OCI-M1 (cell line): ENCODE results near the gene CHST9.
A peak's percentile ranks its signal among the peaks of the same experiment; 100 is the strongest.
"Not testable (repeated sequence)": the region's sequence is repeated elsewhere in the genome, so short reads cannot be mapped to it uniquely, and the experiment has no call there.

Experiments
- DNase-seq: peaks from one replicate; lab custom pipeline; 2025; lab: John Stamatoyannopoulos, UW

Gene CHST9

DNA sequence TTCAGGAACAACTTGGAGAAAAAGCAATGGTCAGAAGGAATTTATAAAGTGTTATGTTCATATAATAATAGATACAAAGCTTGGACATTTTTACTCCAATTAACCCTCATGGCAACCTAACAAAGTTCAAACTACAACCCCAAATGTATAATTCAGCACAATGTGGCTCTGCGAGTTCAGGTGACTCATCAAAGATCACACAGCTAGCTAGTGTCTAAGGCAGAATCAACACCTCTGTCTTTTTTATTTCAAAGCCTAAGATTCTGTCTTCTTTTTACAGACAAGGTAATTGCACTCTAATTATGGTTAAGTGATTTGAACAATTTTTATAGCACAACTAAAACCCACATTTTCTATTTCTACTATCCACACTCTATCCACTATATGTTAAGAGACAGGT is 90.5 kb downstream of the CHST9 start:
- DNase-seq: no peak

DNA sequence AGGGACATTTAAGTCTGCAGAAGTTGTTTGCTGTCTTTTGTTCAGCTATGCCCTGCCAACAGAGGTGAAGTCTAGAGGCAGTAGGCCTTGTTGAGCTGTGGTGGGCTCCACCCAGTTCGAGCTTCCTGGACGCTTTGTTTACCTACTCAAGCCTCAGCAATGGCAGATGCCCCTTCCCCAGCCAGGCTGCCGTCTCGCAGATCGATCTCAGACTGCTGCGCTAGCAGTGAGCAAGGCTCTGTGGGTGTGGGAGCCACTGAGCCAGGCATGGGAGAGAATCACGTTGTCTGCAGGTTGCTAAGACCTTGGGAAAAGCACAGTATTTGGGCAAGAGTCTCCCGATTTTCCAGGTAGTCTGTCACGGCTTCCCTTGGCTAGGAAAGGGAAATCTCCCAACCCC is 91.8 kb downstream of the CHST9 start:
- DNase-seq: not testable (repeated sequence)

DNA sequence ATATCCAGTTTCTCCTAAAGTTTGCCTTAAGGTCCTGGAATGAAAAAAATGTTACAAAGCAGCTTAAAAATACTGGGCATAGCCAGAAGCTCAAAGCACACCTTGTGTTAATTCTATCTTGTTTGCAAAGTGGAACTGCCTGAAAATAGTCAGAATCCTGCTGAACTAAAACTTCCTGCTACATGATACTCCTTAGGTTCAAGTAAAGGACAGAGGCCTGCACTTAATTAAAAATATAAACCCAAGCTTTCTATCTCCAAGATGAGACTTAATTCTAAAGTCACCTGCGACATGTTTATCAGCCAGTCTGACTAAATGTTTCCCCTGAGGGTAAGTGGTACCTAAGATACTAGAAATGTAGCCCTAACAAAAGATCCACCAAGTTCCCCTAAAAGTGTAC is 103.4 kb downstream of the CHST9 start:
- no peak for DNase-seq

DNA sequence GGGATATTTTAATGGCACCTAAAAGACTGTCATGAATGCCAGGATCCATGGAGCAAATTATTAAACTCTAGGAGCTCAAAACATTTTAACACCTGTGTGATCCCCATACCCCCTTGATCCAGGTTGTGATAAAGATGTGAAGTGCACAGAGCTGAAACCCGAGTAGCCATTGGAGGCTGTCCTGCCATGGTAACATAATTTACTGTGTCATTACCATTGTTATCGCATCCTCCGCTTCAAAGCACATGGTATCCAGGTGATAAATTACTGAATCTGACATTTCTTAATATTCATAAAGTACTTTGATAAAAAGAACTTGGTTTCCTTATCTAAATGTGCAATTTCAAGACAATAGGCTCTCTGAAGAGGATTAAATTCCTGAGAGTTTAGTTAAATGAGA is 109.3 kb downstream of the CHST9 start:
- no peak for DNase-seq

DNA sequence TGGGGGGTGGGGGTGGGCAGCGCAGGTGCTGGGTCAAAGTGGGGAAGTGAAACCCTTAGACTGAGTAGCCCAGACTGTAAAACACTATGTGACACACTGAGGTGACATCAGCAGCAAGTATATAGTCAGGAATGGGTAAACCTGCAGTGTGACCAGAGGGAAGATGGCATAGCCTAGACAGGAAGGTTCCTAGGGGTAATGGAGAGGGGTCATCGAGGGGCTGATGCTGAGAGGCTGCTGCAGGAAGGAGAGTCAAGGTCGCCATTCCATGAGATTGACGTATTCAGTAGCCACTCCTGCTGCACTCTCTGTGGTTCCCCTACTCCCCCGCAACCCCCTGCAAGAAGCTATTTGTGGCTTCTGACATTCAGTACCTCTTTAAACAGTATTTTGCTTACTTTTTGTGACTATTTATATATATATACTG is 111.7 kb downstream of the CHST9 start:
- no peak for DNase-seq

DNA sequence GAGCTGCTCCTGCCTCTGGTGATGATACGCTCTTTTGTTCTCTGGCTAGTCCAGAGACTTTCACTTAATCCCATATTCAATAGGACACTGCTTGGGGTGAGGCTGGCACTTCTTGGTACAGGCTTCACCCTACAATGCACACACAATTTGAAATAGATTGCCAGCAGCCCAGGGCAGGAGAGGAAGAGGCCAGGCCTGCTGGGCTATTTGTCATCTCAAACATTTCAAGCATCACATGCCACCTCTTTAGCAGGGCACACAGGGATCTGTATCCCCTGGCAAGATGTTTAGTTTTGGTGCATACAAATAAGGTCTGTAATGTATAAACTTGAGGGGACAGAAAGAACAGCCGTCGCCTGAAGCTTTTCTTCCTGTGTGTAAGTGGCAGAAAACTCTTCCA is 120.4 kb downstream of the CHST9 start:
- DNase-seq: no peak

DNA sequence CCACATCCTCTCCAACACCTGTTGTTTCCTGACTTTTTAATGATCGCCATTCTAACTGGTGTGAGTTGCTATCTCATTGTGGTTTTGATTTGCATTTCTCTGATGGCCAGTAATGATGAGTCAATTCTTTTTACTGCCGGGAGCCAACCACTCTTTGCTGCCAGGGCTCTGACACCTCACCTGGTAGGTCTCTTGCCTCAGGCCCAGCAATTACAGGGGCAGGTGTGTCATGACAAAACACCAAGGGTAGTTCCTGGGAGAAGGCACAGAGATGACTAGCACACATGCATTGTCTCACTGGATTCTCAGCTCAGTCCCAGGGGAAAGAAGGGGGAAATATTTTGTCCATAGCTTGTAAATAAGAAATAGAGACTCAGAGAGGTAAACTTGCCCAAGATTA is 122.3 kb downstream of the CHST9 start:
- DNase-seq: no peak

DNA sequence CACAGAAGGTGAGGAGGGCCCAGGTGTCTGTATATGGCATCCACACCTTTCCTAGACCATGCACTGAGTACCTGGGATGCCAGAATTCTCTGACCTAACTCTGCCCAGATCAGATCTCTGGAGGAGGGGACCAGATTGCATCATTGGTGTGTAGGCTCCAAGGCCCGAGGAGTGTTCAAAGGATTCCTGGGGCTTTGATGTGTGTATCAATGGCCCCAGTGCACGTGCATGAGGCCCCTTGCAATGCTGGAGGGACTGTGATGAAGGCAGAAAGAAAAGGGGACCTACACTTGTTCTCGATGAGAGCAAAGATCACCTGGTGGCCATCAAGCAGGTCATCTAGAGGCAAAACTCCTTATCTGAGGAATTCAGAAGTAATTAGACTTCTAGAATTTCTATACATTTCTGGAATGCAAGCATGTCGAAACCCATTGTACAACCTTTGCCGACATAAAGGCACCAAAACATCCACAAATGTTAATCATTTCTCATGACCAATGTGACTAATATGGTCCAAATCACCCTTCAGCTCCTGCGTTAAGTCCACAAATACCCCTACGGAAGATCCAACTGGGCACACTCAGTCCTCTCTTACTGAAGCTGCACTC is 123.5 kb downstream of the CHST9 start:
- no peak for DNase-seq

DNA sequence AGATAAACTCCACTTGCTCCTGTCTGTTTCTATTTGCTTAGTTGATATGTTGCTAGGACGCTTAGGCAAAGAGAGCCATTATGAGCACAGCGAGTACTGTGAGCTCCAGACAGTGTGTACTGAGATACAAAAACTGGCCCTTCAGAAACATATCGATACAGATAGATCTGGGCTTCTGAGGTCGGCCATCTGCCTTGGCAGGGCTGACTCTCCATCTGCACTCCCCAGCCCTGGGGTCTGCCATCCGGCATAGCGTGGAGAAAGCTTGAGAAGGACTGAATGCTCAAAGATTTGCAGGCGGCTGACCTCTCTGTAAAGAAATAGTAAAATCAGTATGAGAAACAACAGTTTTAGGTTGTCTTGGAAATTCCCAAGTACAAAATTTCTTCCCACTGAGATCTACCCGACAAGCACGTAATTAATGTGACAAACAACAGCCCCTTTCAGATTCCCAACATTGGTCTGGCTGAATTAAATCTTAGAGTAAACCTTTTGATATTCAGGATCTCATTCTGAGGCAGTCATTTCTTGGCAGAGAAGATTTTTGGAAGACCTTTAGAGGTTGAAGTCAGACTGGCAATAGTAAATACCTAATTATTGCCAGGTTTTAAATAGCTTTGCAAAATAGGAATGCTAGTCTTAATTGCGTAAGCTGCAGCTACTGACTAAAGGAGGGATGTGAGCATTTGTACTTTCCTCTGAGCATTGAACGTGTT is 127.4 kb downstream of the CHST9 start:
- DNase-seq: peak; percentile 4

DNA sequence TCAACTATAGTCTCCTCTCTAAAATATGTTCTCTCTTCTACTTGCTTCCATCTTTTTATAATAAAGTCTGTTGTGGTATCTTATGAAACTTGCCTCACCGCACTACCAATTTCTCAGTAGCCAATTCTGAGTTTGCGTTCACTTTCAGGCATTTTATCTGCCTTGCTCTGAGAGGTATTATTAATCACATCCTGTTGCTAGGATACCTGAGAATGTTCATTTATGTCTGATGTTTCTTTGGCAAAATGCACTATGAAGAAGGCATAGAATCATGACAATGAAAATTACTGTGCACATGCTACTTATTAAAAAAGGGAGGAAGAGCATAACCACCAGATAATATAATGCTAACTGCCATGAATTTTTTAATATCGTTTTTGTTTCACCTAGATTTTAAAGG is 130.2 kb downstream of the CHST9 start:
- no peak for DNase-seq

DNA sequence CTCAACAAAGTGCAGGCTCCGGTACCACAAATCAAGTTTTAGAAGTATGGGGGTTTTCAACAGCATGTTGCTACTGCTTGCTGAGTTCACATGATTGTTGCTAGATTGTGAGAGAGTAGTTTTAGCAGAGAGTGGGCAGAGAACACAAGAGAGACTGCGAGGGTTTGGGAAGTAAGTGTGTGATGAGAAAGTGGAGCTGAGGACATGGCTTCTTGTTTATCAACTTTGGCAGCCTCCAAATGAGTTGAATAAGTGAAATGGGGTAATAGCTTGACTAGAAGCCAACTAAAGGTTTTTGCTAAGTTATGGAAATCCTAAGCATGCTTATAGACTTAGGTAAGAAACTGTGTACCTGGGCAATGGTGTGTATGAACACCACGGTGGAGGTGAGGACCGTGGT is 135.1 kb downstream of the CHST9 start:
- no peak for DNase-seq

DNA sequence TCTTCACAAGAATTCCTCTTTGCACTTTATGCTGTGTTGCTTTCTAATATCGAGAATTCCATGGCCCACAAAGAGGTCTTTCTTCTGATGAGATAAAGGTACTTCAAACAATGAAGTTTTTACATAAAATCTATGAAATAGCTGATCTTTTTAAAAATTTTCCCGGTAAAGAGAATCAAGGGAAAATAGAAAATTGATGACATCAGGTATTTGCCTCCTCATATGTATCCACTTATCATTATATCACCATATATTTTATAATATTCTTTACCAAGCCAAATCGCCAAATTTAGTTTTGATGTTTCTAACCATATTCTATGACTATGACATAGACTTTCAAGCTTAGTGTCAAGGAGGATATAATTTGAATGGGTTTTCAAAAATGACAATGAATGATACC is 139.8 kb downstream of the CHST9 start:
- DNase-seq: no peak

DNA sequence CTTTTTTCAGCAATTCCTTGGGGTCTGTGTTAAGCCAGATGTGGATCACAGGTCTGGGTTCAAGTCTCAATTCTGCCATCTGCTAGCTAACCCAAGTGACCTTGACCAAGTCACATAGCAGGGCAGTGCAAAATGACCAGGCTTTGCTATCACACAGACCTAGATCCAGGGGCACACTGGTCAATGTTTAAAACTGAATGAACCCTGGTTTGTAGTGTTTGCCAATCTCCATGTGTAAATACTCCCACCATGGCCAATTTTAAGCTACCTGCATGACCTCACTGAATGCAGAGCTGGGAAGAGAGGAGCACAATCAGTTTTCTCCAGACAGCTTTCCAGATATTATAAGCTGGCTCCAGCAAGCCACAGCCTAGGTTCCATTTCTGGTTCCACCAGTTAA is 142.9 kb downstream of the CHST9 start:
- no peak for DNase-seq

DNA sequence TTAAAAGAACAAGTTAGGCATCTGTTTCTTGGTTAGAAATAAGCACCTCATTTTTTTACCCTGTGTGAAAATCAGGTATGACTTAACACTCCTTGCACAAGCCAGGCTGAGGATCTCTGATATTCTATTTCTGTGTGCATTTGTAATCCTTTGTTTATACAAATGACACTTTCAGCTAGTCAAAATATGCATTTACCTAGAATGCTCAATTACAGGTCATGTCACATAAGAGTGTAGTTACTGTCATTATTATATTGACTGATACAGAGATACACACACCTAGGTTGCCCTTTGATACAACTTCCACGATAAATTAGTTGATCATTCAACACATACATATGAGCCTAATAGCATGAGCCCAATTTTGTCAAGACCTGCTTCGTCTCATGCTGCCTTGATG is 144.3 kb downstream of the CHST9 start:
- DNase-seq: no peak

DNA sequence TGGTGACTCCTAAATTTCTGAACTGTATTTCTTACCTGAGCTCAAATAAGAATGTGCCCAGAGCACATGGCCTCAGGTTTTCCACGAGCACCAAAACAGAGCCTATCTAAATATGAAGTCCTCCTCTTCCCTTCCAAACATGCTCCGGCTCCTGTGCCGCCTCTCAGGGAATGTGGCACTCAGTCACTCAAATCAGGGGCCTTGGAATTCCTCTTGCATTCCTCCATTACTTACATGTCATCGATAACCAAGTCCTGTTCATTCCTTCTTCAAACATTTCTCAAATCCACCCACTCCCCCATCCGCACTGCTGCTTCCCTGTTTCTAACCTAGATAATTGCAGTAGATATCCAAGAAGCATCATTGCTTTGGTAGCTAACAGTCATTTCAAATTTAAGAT is 151.4 kb downstream of the CHST9 start:
- DNase-seq: no peak

DNA sequence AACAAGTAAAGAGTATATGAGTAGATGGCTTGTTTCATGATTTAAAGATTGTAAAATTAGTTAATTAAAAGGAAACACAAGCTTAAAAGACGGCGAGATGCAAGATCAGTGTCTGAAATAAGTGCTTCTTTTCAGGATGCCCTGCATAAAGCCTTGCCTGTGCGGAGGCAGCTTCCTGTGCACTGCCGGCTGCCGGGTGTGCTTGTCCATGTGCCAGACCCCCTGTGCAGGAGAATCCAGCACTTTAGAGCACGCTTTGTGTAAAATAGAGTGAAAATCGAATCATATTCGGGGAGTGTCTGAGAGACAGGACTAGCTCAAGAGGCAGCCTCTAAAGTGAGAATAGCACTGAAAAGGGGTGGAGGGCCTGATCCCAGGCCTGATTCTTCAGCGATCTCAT is 154.7 kb downstream of the CHST9 start:
- DNase-seq: no peak

DNA sequence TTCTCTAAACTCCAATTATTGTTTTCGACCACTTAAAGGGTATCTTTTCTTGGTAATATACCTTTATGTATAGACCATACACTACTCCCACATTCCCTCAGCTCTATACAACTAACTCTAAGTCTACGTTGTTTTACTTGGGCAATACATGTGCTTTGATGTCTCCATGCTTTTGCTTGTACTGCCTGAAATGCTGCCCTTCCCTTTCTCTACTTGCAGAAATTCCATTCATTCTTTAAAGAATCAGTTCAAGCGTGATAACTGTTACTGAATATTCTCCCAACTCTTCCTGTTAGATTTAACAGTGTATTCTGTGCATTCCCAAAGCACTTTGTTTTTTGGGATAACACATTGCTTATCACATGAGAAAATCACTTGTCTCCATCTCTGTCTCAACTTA is 162.6 kb downstream of the CHST9 start:
- DNase-seq: no peak

DNA sequence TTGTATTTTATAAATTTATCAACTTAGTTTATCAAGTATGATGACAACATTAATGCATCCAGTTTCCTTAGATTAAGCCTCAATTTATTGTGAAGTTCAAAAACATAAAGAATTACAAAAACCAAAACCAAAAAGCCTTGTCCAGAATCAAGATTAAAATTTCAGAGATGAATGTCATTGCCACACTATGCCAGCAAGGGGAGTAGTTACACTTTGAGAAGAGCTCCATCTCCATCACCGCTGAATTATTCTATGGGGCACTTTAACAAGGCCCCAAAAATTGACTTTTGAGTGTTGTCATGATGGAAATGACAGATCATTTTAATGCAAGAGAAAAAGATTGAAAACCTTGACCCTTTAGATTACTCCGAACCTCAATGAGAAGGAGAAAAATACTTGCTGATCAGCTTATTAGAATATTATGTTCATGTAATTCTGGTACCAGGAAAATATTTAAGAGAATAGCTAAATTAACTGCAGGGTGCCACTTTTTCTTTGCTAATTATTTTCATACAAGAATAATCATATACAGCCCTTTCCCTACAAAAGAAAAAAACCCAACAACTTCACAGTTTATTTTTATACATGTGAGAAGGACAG is 167.1 kb downstream of the CHST9 start:
- peak; percentile 52 for DNase-seq

DNA sequence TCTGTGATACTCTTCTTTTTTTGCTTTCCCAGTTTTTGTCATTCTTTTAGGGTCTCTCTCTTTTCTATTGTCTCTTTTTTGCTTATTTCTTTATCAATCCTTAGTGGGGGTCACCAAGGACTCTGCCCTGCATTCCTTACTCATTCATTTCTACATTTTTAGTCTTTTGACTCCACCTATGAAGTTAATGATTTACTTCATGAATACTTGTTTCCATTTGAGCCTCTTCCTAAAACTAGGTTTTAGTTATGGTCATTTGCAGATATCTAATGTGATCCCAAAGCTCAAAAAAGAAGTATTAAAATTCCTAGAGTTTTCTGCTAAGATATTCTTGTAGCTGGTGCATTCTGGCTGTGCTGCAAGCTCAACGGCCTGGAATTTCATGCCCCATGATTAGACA is 170.3 kb downstream of the CHST9 start:
- DNase-seq: no peak

DNA sequence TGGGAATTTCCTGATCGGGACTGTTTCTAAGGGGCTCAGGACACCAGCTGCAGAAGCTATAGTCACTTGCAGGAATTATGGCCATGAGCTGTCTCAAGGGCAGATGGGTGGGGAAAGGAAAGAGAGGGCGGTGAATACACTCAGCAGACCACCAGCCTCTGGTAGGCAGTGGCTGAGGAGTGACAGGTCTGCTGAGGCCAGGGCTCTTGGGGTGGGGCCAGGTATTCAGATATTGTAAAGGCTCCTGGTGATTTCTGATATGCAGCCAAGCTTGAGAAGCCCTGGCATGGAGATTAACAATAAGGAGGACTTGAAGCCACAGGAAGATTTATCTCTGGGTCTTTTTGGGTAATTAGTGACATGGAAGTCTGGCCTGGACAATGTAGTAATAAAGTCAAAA is 174.3 kb downstream of the CHST9 start:
- no peak for DNase-seq

DNA sequence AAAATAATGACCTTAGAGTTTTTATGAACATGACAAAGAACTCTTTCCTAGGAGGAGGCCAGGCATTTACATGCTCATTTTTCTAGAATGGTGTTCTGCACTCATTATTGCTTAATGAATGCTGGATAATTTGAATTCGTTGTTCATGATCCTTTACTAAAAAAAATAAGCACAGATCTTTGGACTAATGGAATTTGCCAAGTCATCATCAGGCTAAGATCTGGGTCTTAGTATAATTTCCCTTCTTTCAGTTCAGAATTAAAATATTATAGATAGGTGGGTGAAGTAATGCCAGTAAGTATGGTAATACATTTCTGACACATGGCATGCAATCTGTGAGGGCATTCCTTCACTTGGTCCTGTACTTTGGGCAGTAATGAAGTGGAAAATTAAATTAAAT is 175.8 kb downstream of the CHST9 start:
- DNase-seq: no peak

DNA sequence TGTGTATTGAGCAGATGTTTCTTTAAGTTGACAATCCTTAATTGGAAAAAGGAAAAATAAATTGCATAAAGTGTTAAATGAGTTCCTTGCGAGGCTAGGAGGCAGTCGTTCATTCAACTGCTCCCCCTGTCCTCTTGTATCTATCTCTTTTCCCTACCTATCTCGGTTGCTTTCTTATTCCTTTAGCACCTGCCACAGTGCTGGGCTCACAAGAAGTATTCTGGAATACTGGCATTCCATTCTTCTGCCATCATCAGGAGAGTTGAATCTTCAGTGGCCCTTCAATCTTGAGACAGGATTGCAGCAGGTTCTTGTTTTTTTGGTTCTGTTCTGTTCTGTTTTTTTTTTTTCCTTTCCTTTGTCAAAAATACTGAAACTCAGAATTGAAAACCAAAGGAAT is 176.5 kb downstream of the CHST9 start:
- DNase-seq: no peak

DNA sequence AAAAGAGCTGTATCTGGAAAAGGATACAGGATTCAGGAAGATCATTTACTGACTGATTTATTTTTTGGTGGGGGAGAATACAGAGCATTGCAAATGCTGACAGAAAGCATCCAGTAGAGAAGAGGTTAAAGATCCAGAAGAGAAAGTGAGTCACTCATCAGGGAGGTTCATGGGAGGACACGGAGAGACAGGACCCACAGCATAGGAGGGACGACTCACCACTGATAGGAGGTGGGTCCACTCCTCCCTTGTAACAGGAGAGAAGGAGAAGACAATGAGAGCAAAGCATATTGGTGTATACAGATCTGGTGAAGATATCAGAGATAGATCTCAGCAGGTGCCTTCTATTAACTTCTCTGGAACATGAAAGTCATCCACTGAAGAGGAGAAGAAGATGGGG is 177.2 kb downstream of the CHST9 start:
- DNase-seq: no peak

DNA sequence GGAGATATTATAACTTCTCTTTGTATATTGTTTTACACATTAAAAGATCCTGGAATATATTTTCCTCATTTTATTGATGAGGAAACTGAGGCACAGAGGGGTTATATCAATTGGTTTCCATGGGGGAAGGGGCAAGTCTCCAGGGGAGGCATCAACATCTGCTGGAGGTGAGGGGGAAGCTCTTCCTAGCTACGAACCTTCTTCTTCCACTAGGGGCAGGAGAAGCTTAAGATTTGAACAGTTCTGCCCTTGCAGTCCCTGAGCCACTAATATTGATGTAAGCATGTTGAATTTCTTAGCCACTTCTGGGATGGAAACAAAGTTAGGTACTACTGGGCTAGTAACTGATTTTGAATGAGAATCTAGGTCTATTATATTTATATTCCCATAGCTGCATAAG is 179.5 kb downstream of the CHST9 start:
- DNase-seq: peak; percentile 52
